Spleen (tissue), 7 donors: Measurements from ENCODE around the gene ATP5PB.

ENCODE experiments used
- POLR2A ChIP-seq, 3 donors: fragments of 450-650 bp; IDR thresholded peaks; one replicate each; pipeline ENCODE4 v1.5.1; 2017; ENCODE audit warnings: antibody characterized with exemption in 3 of 3, mild to moderate bottlenecking in 1 of 3
- POLR2AphosphoS5 ChIP-seq, 3 donors: sonication (generic); formaldehyde crosslinking; IDR thresholded peaks; one replicate each; pipeline ENCODE4 v1.5.1; 2017; ENCODE audit warnings: antibody characterized with exemption in 3 of 3
- TF ChIP-seq, protein P1 (sequence below), 11 experiments: fragments of 200-600 bp in 7 of 11; fragments of 450-650 bp in 4 of 11; sonication (generic) in 4 of 11; IDR thresholded peaks in 8 of 11; conservative IDR thresholded peaks in 3 of 11; 1 replicate in 7 of 11; 2 replicates in 4 of 11; pipeline versions ENCODE4 v1.4.0 to v1.8.0; 2016 to 2021; ENCODE audit warnings: antibody characterized with exemption in 11 of 11, inconsistent platforms in 4 of 11, mild to moderate bottlenecking in 1 of 11
- donor health status: DM: no; HTN: no; CAD: no; lungs with moderate emphysema.
- donor health status: DM: no; HTN: no; CAD: no.
- donor health status: DM: no; HTN: no; CAD: no.

DNA sequence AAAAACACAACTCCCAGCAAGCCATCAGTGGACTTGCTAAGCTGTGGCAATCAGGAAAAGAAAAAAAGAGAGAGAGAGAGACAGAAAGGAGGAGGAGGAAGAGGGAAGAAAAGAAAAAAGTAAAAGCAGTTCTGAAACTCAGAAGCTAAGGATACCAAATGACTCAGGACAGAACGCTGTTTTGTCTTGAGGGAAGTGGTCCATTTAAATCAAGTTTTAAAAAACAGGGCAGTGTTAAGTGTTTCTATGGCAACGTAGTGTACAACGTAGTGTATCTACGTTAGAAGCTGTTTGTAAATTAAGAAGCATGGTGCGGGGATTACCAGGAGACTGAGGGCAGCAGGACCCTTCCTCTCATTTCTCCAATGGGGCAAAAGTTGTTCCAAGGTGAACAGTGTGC, 48.3 kb downstream of the ATP5PB start:
- TF ChIP-seq POLR2A (IDR thresholded peaks at IDR 0.05) (no peak), POLR2AphosphoS5 (IDR thresholded peaks at IDR 0.05) (no peak)
- TF ChIP-seq, protein P1, sequence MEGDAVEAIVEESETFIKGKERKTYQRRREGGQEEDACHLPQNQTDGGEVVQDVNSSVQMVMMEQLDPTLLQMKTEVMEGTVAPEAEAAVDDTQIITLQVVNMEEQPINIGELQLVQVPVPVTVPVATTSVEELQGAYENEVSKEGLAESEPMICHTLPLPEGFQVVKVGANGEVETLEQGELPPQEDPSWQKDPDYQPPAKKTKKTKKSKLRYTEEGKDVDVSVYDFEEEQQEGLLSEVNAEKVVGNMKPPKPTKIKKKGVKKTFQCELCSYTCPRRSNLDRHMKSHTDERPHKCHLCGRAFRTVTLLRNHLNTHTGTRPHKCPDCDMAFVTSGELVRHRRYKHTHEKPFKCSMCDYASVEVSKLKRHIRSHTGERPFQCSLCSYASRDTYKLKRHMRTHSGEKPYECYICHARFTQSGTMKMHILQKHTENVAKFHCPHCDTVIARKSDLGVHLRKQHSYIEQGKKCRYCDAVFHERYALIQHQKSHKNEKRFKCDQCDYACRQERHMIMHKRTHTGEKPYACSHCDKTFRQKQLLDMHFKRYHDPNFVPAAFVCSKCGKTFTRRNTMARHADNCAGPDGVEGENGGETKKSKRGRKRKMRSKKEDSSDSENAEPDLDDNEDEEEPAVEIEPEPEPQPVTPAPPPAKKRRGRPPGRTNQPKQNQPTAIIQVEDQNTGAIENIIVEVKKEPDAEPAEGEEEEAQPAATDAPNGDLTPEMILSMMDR (IDR thresholded peaks at IDR 0.05 in 8 of 11, conservative IDR thresholded peaks at IDR 0.05 in 3 of 11): no peak
